Peyer's patch (tissue), 4 donors: ENCODE measurements around the gene PDE4D. TPM values are rescaled to one million over a fixed set of nuclear protein-coding genes. Genes with fewer than 3 reads are reported as not detected.
"Not testable (repeated sequence)": the region's sequence is repeated elsewhere in the genome, so short reads cannot be mapped to it uniquely, and the experiment has no call there.

ENCODE experiments used
- DNase-seq, 3 donors: peaks; one replicate each; pipeline ENCODE4 v3.0.0-alpha.2; 2017 to 2019
- H3K27ac ChIP-seq, 4 donors: fragments of 200-600 bp; sonication (generic); one replicate each; pipeline ENCODE4 v1.5.1; 2016 to 2019
- H3K27me3 ChIP-seq, 2 donors: fragments of 200-600 bp; sonication (generic); one replicate each; pipeline ENCODE4 v1.5.1; 2019
- H3K36me3 ChIP-seq, 3 donors: fragments of 200-600 bp; sonication (generic); one replicate each; pipeline ENCODE4 v1.5.1; 2016 to 2019
- H3K4me1 ChIP-seq, 4 donors: fragments of 200-600 bp; sonication (generic); one replicate each; pipeline ENCODE4 v1.5.1; 2016 to 2019
- H3K4me3 ChIP-seq, 4 donors: fragments of 200-600 bp; sonication (generic); 1 replicate in 3 of 4; 2 replicates in 1 of 4; pipeline ENCODE4 v1.5.1; 2016 to 2019; ENCODE audit warnings: mild to moderate bottlenecking in 1 of 4
- H3K9me3 ChIP-seq, 4 donors: fragments of 200-600 bp; sonication (generic); one replicate each; pipeline ENCODE4 v1.5.1; 2016 to 2019; ENCODE audit warnings: mild to moderate bottlenecking in 1 of 4
- POLR2A ChIP-seq, 2 donors: fragments of 450-650 bp; IDR thresholded peaks; one replicate each; pipeline ENCODE4 v1.5.1; 2017; ENCODE audit warnings: antibody characterized with exemption in 2 of 2, mild to moderate bottlenecking in 2 of 2, moderate library complexity in 2 of 2
- total RNA-seq, 4 donors: library from RNA; depleted of rRNA; stranded (reverse); fragments of >200 nt; gene quantifications; one replicate each; pipeline ENCODE4 v1.1.0, GENCODE V29; 2016
- TF ChIP-seq, protein P1 (sequence below), 6 experiments: fragments of 450-650 bp in 4 of 6; fragments of 200-600 bp in 2 of 6; sonication (generic) in 1 of 6; IDR thresholded peaks; one replicate each; pipeline ENCODE4 v1.5.1; 2017 to 2019; ENCODE audit warnings: antibody characterized with exemption in 6 of 6, mild to moderate bottlenecking in 3 of 6, moderate library complexity in 1 of 6

PDE4D gene
- total RNA-seq, 4 donors from 2014 or later, result 19.8 to 89.1 (median 43.9) TPM

DNA sequence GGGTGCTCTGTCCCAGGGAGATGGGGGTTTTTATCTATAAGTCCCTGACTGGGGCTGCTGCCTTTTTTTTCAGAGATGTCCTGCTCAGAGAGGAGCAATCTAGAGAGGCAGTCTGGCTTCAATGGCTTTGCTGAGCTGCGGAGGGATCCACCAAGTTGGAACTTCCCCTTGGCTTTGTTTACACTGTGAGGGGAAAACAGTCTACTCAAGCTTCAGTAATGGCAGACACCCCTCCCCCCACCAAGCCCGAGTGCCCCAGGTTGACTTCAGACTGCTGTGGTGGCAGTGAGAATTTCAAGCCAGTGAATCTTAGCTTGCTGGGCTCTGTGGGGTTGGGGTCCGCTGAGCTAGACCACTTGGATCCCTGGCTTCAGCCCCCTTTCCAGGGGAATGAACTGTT is 934.8 kb downstream of the PDE4D start:
- Histone ChIP-seq H3K27ac (no peak overlapping the region), H3K4me1 (no peaks in the 10 kb centered on the region), H3K4me3 (no peak overlapping the region), H3K9me3 (no peaks in the 10 kb centered on the region), H3K36me3 (no peaks in the 10 kb centered on the region), H3K27me3 (no peaks in the 10 kb centered on the region)
- TF ChIP-seq POLR2A (IDR thresholded peaks at IDR 0.05), result no peak
- TF ChIP-seq, protein P1, sequence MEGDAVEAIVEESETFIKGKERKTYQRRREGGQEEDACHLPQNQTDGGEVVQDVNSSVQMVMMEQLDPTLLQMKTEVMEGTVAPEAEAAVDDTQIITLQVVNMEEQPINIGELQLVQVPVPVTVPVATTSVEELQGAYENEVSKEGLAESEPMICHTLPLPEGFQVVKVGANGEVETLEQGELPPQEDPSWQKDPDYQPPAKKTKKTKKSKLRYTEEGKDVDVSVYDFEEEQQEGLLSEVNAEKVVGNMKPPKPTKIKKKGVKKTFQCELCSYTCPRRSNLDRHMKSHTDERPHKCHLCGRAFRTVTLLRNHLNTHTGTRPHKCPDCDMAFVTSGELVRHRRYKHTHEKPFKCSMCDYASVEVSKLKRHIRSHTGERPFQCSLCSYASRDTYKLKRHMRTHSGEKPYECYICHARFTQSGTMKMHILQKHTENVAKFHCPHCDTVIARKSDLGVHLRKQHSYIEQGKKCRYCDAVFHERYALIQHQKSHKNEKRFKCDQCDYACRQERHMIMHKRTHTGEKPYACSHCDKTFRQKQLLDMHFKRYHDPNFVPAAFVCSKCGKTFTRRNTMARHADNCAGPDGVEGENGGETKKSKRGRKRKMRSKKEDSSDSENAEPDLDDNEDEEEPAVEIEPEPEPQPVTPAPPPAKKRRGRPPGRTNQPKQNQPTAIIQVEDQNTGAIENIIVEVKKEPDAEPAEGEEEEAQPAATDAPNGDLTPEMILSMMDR (IDR thresholded peaks at IDR 0.05), result no peak
- DNase-seq, result no peak

DNA sequence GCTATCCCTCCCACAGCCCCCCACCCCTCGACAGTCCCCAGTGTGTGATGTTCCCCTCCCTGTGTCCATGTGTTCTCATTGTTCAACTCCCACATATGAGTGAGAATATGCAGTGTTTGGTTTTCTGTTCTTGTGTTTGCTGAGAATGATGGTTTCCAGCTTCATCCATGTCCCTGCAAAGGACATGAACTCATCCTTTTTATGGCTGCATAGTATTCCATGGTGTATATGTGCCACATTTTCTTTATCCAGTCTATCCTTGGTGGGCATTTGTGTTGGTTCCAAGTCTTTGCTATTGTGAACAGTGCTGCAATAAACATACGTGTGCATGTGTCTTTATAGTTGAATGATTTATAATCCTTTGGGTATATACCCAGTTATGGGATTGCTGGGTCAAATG is 940.3 kb downstream of the PDE4D start:
- H3K9me3 ChIP-seq, DNase-seq, H3K4me1 ChIP-seq, H3K36me3 ChIP-seq, H3K27me3 ChIP-seq, H3K27ac ChIP-seq, H3K4me3 ChIP-seq: not testable (repeated sequence)

DNA sequence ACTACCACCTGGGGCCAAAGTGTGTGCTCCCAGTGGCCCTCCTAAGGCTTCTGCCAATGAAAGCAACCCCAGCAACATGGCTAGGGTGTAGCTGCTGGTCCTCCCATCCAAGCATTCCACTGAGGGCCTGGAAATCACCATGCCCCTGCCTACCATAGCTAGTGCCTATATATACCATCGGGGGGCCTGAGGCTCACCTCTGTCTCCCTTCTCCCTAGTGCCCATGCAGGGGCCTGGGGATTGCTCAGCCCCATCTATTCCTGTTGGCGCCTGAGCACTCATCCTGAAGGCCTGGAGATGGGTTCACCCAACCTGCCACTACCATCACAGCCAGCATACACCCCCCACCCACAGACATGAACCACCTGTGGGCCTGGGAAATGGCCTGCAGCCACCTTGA is 943.3 kb downstream of the PDE4D start:
- H3K9me3 ChIP-seq, result no peaks in the 10 kb centered on the region
- TF ChIP-seq, protein P1 (IDR thresholded peaks at IDR 0.05), result no peak
- no peak for TF ChIP-seq POLR2A (IDR thresholded peaks at IDR 0.05)
- no peaks in the 10 kb centered on the region for H3K4me1 ChIP-seq
- no peaks in the 10 kb centered on the region for H3K36me3 ChIP-seq
- H3K4me3 ChIP-seq, result no peak overlapping the region
- H3K27ac ChIP-seq, result no peak overlapping the region
- no peak for DNase-seq
- H3K27me3 ChIP-seq, result no peaks in the 10 kb centered on the region

DNA sequence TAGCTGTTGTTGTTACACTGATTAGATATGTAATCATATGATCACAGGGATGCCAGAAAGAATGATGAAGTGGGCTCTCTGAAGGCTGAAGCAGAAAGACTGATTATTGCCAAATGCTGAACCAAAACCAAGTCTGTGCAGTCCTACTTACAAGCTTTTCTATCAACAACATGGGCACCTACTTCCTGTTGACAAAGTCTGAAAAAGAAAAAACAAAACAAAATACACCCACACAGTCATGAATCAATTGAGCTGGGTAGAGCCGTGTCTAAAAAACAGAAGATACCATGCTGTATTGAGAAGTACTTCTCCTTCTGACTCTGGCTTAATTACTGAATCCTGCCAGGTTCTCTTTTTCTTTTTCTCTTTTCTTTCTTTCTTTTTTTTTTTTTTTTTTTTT is 947.3 kb downstream of the PDE4D start:
- H3K4me3 ChIP-seq, result no peak overlapping the region
- H3K4me1 ChIP-seq, result no peaks in the 10 kb centered on the region
- no peaks in the 10 kb centered on the region for H3K36me3 ChIP-seq
- H3K27ac ChIP-seq, result no peak overlapping the region
- no peaks in the 10 kb centered on the region for H3K9me3 ChIP-seq
- no peaks in the 10 kb centered on the region for H3K27me3 ChIP-seq
- no peak for TF ChIP-seq POLR2A (IDR thresholded peaks at IDR 0.05)
- TF ChIP-seq, protein P1 (IDR thresholded peaks at IDR 0.05), result no peak
- DNase-seq, result no peak

DNA sequence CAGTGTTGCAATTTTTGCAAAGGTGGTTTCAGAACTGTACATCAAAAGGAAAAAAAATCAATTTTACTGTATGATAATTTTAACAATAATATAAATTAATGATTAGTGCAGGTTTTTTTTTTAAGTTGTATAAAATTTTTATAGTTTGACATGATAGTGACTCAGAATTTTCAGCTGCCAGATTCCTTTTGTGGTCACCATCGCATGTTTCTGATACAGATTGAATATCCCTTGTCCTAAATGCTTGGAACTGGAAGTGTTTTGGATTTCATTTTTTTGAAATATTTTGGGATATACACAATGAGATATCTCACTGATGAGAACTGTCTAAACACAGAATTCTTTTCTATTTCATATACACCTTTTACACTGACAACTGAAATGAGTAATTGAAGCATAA is 949.3 kb downstream of the PDE4D start:
- DNase-seq, result no peak
- no peaks in the 10 kb centered on the region for H3K9me3 ChIP-seq
- H3K27me3 ChIP-seq, result no peaks in the 10 kb centered on the region
- no peaks in the 10 kb centered on the region for H3K36me3 ChIP-seq
- H3K4me1 ChIP-seq, result no peaks in the 10 kb centered on the region
- H3K27ac ChIP-seq, result no peak overlapping the region
- no peak for TF ChIP-seq POLR2A (IDR thresholded peaks at IDR 0.05)
- TF ChIP-seq, protein P1 (IDR thresholded peaks at IDR 0.05), result no peak
- H3K4me3 ChIP-seq, result no peak overlapping the region

DNA sequence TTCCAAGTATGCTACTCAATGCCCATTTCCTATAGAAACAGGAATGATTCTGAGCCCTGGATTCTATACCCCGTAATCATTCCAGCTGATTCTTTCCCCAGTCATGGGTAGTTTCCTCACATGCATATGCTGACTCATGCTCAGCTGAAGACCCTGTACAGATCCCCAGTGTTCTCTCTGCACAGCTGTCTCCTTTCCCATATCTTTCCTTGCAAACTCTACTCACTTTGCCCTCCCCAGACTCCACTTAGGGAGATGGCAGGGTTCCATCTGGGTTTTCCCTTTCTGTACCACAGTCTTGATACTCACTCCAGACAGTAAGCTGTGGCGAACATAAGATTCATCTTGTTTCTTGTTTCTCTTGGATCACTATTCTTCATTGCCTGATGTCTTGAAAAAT is 953.1 kb downstream of the PDE4D start:
- Histone ChIP-seq H3K9me3 (no peaks in the 10 kb centered on the region), H3K27me3 (no peaks in the 10 kb centered on the region), H3K4me1 (no peaks in the 10 kb centered on the region), H3K27ac (no peak overlapping the region), H3K4me3 (no peak overlapping the region), H3K36me3 (no peaks in the 10 kb centered on the region)
- TF ChIP-seq POLR2A (IDR thresholded peaks at IDR 0.05), result no peak
- TF ChIP-seq, protein P1 (IDR thresholded peaks at IDR 0.05), result no peak
- DNase-seq, result no peak
